Neural cell (in vitro differentiated cells): ENCODE data around the gene RRP15. TPM values are rescaled to one million over a fixed set of nuclear protein-coding genes. Genes with fewer than 3 reads are reported as not detected.

Experiments
- H2AFZ ChIP-seq: fragments of 200-600, 300-800 bp; sonication (generic), shearing (Covaris generic); 2 replicates; pipeline ENCODE4 v1.6.0; 2014; ENCODE audit warnings: low read depth, mild to moderate bottlenecking, antibody characterized with exemption, low read length, moderate library complexity
- H3F3A ChIP-seq: fragments of 200-600 bp; shearing (Covaris generic); 2 replicates; pipeline ENCODE4 v1.6.1; 2016; ENCODE audit warnings: mild to moderate bottlenecking, moderate library complexity, mixed read lengths, antibody characterized with exemption, low read length; ENCODE audit not compliant: insufficient read depth, poor library complexity, severe bottlenecking
- H3K27ac ChIP-seq: fragments of 200-600, 300-800 bp; sonication (generic), shearing (Covaris generic); 2 replicates; pipeline ENCODE4 v1.5.1; 2014; ENCODE audit warnings: mild to moderate bottlenecking, low read length, moderate library complexity
- H3K27me3 ChIP-seq: fragments of 300-800, 200-600 bp; sonication (generic), shearing (Covaris generic); 2 replicates; pipeline ENCODE4 v1.6.0; 2014; ENCODE audit warnings: mild to moderate bottlenecking, low read depth, low read length, moderate library complexity; ENCODE audit not compliant: insufficient read depth
- H3K36me3 ChIP-seq: fragments of 300-800, 200-600 bp; sonication (generic), shearing (Covaris generic); 2 replicates; pipeline ENCODE4 v1.5.1; 2014; ENCODE audit warnings: mild to moderate bottlenecking, antibody characterized with exemption, low read length, moderate library complexity; ENCODE audit not compliant: insufficient read depth
- H3K4me2 ChIP-seq: fragments of 300-800, 200-600 bp; sonication (generic), shearing (Covaris generic); 2 replicates; pipeline ENCODE4 v1.6.0; 2014; ENCODE audit warnings: mild to moderate bottlenecking, low read length
- H3K4me3 ChIP-seq: fragments of 300-800, 200-600 bp; sonication (generic), shearing (Covaris generic); 2 replicates; pipeline ENCODE4 v1.5.1; 2014; ENCODE audit warnings: mild to moderate bottlenecking, low read length, moderate library complexity
- H3K79me2 ChIP-seq: fragments of 200-600 bp; shearing (Covaris generic); replicated peaks from 2 replicates; pipeline ENCODE4 v1.6.0; 2014; ENCODE audit warnings: mild to moderate bottlenecking, low read length, moderate library complexity; ENCODE audit not compliant: insufficient read depth
- H3K9ac ChIP-seq: fragments of 300-800, 200-600 bp; sonication (generic), shearing (Covaris generic); 2 replicates; pipeline ENCODE4 v1.6.1; 2016; ENCODE audit warnings: mild to moderate bottlenecking, low read length, mixed read lengths
- H3K9me2 ChIP-seq: fragments of 200-600 bp; shearing (Covaris generic); 2 replicates; pipeline ENCODE4 v1.6.1; 2016; ENCODE audit warnings: mild to moderate bottlenecking, low read length, mixed read lengths; ENCODE audit not compliant: insufficient read depth
- H3K9me3 ChIP-seq: fragments of 200-600, 300-800 bp; sonication (generic), shearing (Covaris generic); 2 replicates; pipeline ENCODE4 v1.6.1; 2016; ENCODE audit warnings: mild to moderate bottlenecking, mixed run types, low read length, moderate library complexity, mixed read lengths
- H4K20me1 ChIP-seq: fragments of 200-600 bp; shearing (Covaris generic); 2 replicates; pipeline ENCODE4 v1.6.1; 2016; ENCODE audit warnings: mild to moderate bottlenecking, mixed run types; ENCODE audit not compliant: insufficient read depth
- EP300 ChIP-seq: fragments of 450-650 bp; conservative IDR thresholded peaks from 2 replicates; pipeline ENCODE4 v1.6.1; 2014; ENCODE audit warnings: antibody characterized with exemption, mild to moderate bottlenecking, moderate library complexity; ENCODE audit not compliant: poor library complexity, severe bottlenecking
- EZH2 ChIP-seq: fragments of 200-600, 300-800 bp; shearing (Covaris generic), sonication (generic); IDR thresholded peaks from 2 replicates; pipeline ENCODE4 v1.6.1; 2014; ENCODE audit warnings: antibody characterized with exemption, low read length, borderline replicate concordance, mild to moderate bottlenecking; ENCODE audit not compliant: insufficient read depth, poor library complexity, severe bottlenecking
- MXI1 ChIP-seq: fragments of 450-650 bp; conservative IDR thresholded peaks from 2 replicates; pipeline ENCODE4 v1.6.1; 2014; ENCODE audit warnings: antibody characterized with exemption, mild to moderate bottlenecking; ENCODE audit not compliant: poor library complexity, severe bottlenecking
- POLR2AphosphoS5 ChIP-seq: IDR thresholded peaks from 2 replicates; pipeline ENCODE4 v1.6.1; 2012
- RAD21 ChIP-seq: fragments of 450-650 bp; conservative IDR thresholded peaks from 2 replicates; pipeline ENCODE4 v1.6.1; 2014; ENCODE audit warnings: antibody characterized with exemption, mild to moderate bottlenecking, moderate library complexity
- SMC3 ChIP-seq: fragments of 450-650 bp; conservative IDR thresholded peaks from 2 replicates; pipeline ENCODE4 v1.6.1; 2014; ENCODE audit warnings: antibody characterized with exemption, mild to moderate bottlenecking, moderate library complexity; ENCODE audit not compliant: poor library complexity
- TAF1 ChIP-seq: IDR thresholded peaks from 2 replicates; pipeline ENCODE4 v1.6.1; 2012; ENCODE audit warnings: low read depth
- polyA plus RNA-seq: library from polyadenylated mRNA; depleted of rRNA; stranded (reverse); fragments of >200 nt; gene quantifications from 2 replicates; pipeline ENCODE4 v1.2.3, GENCODE V29; 2014
- TF ChIP-seq, protein P1 (sequence below): IDR thresholded peaks from 2 replicates; pipeline ENCODE4 v1.6.1; 2012; ENCODE audit warnings: borderline replicate concordance
- TF ChIP-seq, protein P2 (sequence below): fragments of 450-650 bp; IDR thresholded peaks from 2 replicates; pipeline ENCODE4 v1.5.1; 2014; ENCODE audit warnings: antibody characterized with exemption, mild to moderate bottlenecking, moderate library complexity; ENCODE audit not compliant: poor library complexity, severe bottlenecking

Gene RRP15
- polyA plus RNA-seq, 1 donor from 2014 or later = 5.4 TPM

DNA sequence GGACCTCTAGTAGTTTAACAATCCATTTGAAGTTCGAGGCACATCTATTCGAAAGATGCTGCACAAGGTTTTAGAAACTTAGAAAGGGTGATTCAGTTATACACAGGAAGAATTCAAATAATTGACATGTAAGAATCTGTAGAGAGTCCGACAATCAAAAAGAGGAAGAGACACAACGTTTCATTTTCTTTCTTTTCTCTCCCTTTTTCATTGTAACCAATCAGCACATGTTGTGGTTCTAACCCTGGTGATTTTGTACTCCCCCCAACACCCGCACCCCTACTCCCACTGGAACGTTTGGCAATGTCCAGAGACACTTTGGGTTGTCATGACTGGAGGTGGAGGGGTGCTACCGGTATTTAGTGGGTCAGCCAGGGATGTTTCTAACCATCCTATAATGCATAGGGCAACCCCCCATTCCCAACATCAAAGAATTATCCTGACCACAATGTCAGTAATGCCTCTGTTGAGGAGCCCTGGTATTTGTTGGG lies 65.0 kb downstream of the RRP15 start:
- Histone ChIP-seq H3K4me3 (no peak overlapping the region), H3F3A (no peaks in the 10 kb centered on the region), H3K79me2 (no peaks in the 10 kb centered on the region), H2AFZ (no peak overlapping the region), H3K9me3 (no peaks in the 10 kb centered on the region), H4K20me1 (no peaks in the 10 kb centered on the region), H3K36me3 (no peaks in the 10 kb centered on the region), H3K9me2 (no peaks in the 10 kb centered on the region), H3K9ac (no peak overlapping the region), H3K4me2 (no peak overlapping the region), H3K27ac (no peak overlapping the region), H3K27me3 (peaks cover 22% of the 10 kb centered on the region)
- TF ChIP-seq, protein P1, sequence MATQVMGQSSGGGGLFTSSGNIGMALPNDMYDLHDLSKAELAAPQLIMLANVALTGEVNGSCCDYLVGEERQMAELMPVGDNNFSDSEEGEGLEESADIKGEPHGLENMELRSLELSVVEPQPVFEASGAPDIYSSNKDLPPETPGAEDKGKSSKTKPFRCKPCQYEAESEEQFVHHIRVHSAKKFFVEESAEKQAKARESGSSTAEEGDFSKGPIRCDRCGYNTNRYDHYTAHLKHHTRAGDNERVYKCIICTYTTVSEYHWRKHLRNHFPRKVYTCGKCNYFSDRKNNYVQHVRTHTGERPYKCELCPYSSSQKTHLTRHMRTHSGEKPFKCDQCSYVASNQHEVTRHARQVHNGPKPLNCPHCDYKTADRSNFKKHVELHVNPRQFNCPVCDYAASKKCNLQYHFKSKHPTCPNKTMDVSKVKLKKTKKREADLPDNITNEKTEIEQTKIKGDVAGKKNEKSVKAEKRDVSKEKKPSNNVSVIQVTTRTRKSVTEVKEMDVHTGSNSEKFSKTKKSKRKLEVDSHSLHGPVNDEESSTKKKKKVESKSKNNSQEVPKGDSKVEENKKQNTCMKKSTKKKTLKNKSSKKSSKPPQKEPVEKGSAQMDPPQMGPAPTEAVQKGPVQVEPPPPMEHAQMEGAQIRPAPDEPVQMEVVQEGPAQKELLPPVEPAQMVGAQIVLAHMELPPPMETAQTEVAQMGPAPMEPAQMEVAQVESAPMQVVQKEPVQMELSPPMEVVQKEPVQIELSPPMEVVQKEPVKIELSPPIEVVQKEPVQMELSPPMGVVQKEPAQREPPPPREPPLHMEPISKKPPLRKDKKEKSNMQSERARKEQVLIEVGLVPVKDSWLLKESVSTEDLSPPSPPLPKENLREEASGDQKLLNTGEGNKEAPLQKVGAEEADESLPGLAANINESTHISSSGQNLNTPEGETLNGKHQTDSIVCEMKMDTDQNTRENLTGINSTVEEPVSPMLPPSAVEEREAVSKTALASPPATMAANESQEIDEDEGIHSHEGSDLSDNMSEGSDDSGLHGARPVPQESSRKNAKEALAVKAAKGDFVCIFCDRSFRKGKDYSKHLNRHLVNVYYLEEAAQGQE = no peak
- no peak for TF ChIP-seq MXI1
- no peak for TF ChIP-seq RAD21
- no peak for TF ChIP-seq POLR2AphosphoS5
- TF ChIP-seq EZH2 = no peak
- TF ChIP-seq, protein P2, sequence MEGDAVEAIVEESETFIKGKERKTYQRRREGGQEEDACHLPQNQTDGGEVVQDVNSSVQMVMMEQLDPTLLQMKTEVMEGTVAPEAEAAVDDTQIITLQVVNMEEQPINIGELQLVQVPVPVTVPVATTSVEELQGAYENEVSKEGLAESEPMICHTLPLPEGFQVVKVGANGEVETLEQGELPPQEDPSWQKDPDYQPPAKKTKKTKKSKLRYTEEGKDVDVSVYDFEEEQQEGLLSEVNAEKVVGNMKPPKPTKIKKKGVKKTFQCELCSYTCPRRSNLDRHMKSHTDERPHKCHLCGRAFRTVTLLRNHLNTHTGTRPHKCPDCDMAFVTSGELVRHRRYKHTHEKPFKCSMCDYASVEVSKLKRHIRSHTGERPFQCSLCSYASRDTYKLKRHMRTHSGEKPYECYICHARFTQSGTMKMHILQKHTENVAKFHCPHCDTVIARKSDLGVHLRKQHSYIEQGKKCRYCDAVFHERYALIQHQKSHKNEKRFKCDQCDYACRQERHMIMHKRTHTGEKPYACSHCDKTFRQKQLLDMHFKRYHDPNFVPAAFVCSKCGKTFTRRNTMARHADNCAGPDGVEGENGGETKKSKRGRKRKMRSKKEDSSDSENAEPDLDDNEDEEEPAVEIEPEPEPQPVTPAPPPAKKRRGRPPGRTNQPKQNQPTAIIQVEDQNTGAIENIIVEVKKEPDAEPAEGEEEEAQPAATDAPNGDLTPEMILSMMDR = no peak
- TF ChIP-seq EP300 = no peak
- no peak for TF ChIP-seq TAF1
- no peak for TF ChIP-seq SMC3

DNA sequence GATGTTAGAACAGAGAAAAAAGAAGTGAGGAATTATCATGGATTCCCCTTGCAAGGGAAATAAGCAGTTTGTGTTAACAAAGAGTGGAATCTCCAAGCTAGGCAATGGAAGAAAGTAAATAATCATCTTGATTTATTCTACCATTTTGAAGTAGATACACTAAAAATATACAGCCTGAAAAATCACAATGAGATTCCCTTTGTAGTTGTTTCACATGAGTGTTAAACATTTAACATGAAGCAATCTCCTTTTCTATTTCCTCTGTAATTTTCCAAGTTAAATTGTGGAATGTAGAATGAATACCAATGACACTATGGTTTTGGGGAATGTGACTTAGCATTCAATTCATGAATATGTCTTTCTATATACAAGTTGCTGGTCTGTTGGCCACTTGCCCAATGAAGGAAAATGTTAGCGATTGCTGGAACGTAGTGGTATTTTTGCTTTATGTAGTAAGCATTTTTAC lies 65.7 kb downstream of the RRP15 start:
- Histone ChIP-seq H3F3A (no peaks in the 10 kb centered on the region), H3K4me3 (no peak overlapping the region), H4K20me1 (no peaks in the 10 kb centered on the region), H3K27ac (no peak overlapping the region), H3K9ac (no peak overlapping the region), H3K79me2 (no peaks in the 10 kb centered on the region), H3K9me2 (no peaks in the 10 kb centered on the region), H3K27me3 (peaks cover 22% of the 10 kb centered on the region), H3K36me3 (no peaks in the 10 kb centered on the region), H3K9me3 (no peaks in the 10 kb centered on the region), H3K4me2 (no peak overlapping the region), H2AFZ (no peak overlapping the region)
- TF ChIP-seq SMC3 (no peak), EZH2 (no peak), RAD21 (no peak), TAF1 (no peak), POLR2AphosphoS5 (no peak), EP300 (no peak), MXI1 (no peak)
- TF ChIP-seq, protein P2 = no peak
- TF ChIP-seq, protein P1 = no peak
